SK-N-SH (cell line): ENCODE measurements around the gene NFASC. TPM values are rescaled to one million over a fixed set of nuclear protein-coding genes. Genes with fewer than 3 reads are reported as not detected.

Experiments used
- CTCF ChIA-PET: fragments of 300-600, 350-600 bp; formaldehyde crosslinking; extraction: SDS; loops from one replicate; lab custom pipeline; 2021; lab: Yijun Ruan, JAX
- POLR2A ChIA-PET: fragments of 350-600 bp; sonication (Branson Sonifier 250); formaldehyde crosslinking; extraction: SDS; loops from one replicate; lab custom pipeline; 2020; ENCODE audit warnings: antibody characterized with exemption, inconsistent platforms; lab: Yijun Ruan, JAX
- DNase-seq: peaks from one replicate; pipeline ENCODE4 v3.0.0; 2012
- H2AFZ ChIP-seq: fragments of 200-600 bp; sonication (generic); 2 replicates; pipeline ENCODE4 v1.8.1; 2016; ENCODE audit warnings: antibody characterized with exemption, mild to moderate bottlenecking, low read depth
- H3F3A ChIP-seq: fragments of 200-600 bp; sonication (generic); replicated peaks from 2 replicates; pipeline ENCODE3; 2016; ENCODE audit warnings: antibody characterized with exemption, mild to moderate bottlenecking; ENCODE audit not compliant: insufficient read depth
- H3K27ac ChIP-seq, 2 experiments: fragments of 200-500 bp in 1 of 2; fragments of 200-600 bp in 1 of 2; sonication (Bioruptor generic) in 1 of 2; sonication (generic), shearing (Covaris generic) in 1 of 2; 2 replicates each; pipeline versions ENCODE4 v1.5.1 to v1.6.1; 2014 to 2016; ENCODE audit warnings: low read depth in 2 of 2, inconsistent platforms in 1 of 2, low read length in 1 of 2, mild to moderate bottlenecking in 1 of 2, mixed read lengths in 1 of 2
- H3K27me3 ChIP-seq: fragments of 200-600 bp; sonication (generic), shearing (Covaris generic); 2 replicates; pipeline ENCODE4 v1.6.1; 2016; ENCODE audit warnings: mixed run types; ENCODE audit not compliant: insufficient read depth
- H3K36me3 ChIP-seq, 2 experiments: fragments of 200-500 bp in 1 of 2; fragments of 200-600 bp in 1 of 2; sonication (Bioruptor generic) in 1 of 2; sonication (generic) in 1 of 2; replicated peaks in 1 of 2; 2 replicates each; pipeline versions ENCODE3 to v1.5.1; 2014 to 2016; ENCODE audit warnings: low read length in 1 of 2, mild to moderate bottlenecking in 1 of 2; ENCODE audit not compliant: insufficient read depth in 2 of 2, control insufficient read depth in 1 of 2
- H3K4me1 ChIP-seq, 2 experiments: fragments of 200-500 bp in 1 of 2; fragments of 200-600 bp in 1 of 2; sonication (Bioruptor generic) in 1 of 2; sonication (generic), shearing (Covaris generic) in 1 of 2; 2 replicates each; pipeline versions ENCODE4 v1.5.1 to v1.6.1; 2014 to 2016; ENCODE audit warnings: low read depth in 1 of 2, low read length in 1 of 2, mixed run types in 1 of 2; ENCODE audit not compliant: insufficient read depth in 2 of 2, control insufficient read depth in 1 of 2
- H3K4me2 ChIP-seq: fragments of 200-600 bp; sonication (generic), shearing (Covaris generic); 2 replicates; pipeline ENCODE4 v1.6.1; 2017; ENCODE audit warnings: mixed run types
- H3K4me3 ChIP-seq, 2 experiments: fragments of 200-500 bp in 1 of 2; fragments of 200-600 bp in 1 of 2; sonication (Bioruptor generic) in 1 of 2; sonication (generic), shearing (Covaris generic) in 1 of 2; 2 replicates each; pipeline versions ENCODE4 v1.5.1 to v1.8.1; 2014 to 2016; ENCODE audit warnings: low read depth in 2 of 2, inconsistent platforms in 1 of 2, low read length in 1 of 2, mild to moderate bottlenecking in 1 of 2, mixed read lengths in 1 of 2, moderate library complexity in 1 of 2
- H3K79me2 ChIP-seq: fragments of 200-600 bp; sonication (generic); 2 replicates; pipeline ENCODE4 v1.8.1; 2017; ENCODE audit warnings: mild to moderate bottlenecking; ENCODE audit not compliant: insufficient read depth
- H3K9ac ChIP-seq: fragments of 200-600 bp; sonication (generic); 2 replicates; pipeline ENCODE4 v1.6.1; 2017; ENCODE audit warnings: mixed run types
- H3K9me2 ChIP-seq: fragments of 200-600 bp; sonication (generic); 2 replicates; pipeline ENCODE4 v1.6.1; 2017; ENCODE audit warnings: mixed run types
- H3K9me3 ChIP-seq: fragments of 200-600 bp; sonication (generic); 2 replicates; pipeline ENCODE4 v1.6.1; 2017; ENCODE audit warnings: mixed run types, mild to moderate bottlenecking, moderate library complexity
- H4K20me1 ChIP-seq: fragments of 200-600 bp; sonication (generic); 2 replicates; pipeline ENCODE4 v1.6.1; 2017; ENCODE audit warnings: mild to moderate bottlenecking, mixed run types; ENCODE audit not compliant: insufficient read depth
- CHD2 ChIP-seq: fragments of 150-350 bp; IDR thresholded peaks from 2 replicates; pipeline ENCODE4 v1.6.1; 2018; ENCODE audit warnings: low read length; ENCODE audit not compliant: partially characterized antibody
- CTCF ChIP-seq: fragments of 200-600 bp; sonication (generic); IDR thresholded peaks from 2 replicates; pipeline ENCODE4 v1.6.1; 2017; ENCODE audit warnings: antibody characterized with exemption, mild to moderate bottlenecking, moderate library complexity
- EZH2phosphoT487 ChIP-seq: fragments of 200-600 bp; sonication (generic); IDR thresholded peaks from 2 replicates; pipeline ENCODE4 v1.6.1; 2017; ENCODE audit warnings: low read depth, mixed run types, mild to moderate bottlenecking, antibody characterized with exemption, moderate library complexity, borderline replicate concordance
- FOXM1 ChIP-seq: IDR thresholded peaks from 2 replicates; pipeline ENCODE4 v1.4.0; 2012; ENCODE audit warnings: low read depth, mild to moderate bottlenecking
- GABPA ChIP-seq: IDR thresholded peaks from 2 replicates; pipeline ENCODE4 v1.4.0; 2012; ENCODE audit warnings: low read depth, mild to moderate bottlenecking
- GATA2 ChIP-seq: sonication (generic); formaldehyde crosslinking; IDR thresholded peaks from 2 replicates; pipeline ENCODE4 v1.5.0; 2020; ENCODE audit warnings: mild to moderate bottlenecking, missing genetic modification reagents
- IRF3 ChIP-seq: fragments of 150-350 bp; IDR thresholded peaks from 2 replicates; pipeline ENCODE4 v1.6.1; 2016; ENCODE audit warnings: mild to moderate bottlenecking, low read depth, low read length
- JUND ChIP-seq: IDR thresholded peaks from 2 replicates; pipeline ENCODE4 v1.4.0; 2012
- NFIC ChIP-seq: IDR thresholded peaks from 2 replicates; pipeline ENCODE4 v1.4.0; 2012; ENCODE audit warnings: borderline replicate concordance
- NRF1 ChIP-seq: IDR thresholded peaks from 2 replicates; pipeline ENCODE4 v1.6.1; 2012; ENCODE audit warnings: low read depth, mild to moderate bottlenecking, low read length
- POLR2AphosphoS5 ChIP-seq: IDR thresholded peaks from 2 replicates; pipeline ENCODE4 v1.6.1; 2012; ENCODE audit warnings: low read depth, low read length
- RCOR1 ChIP-seq: fragments of 150-350 bp; IDR thresholded peaks from 2 replicates; pipeline ENCODE4 v1.6.1; 2017; ENCODE audit warnings: antibody characterized with exemption, low read length
- REST ChIP-seq: IDR thresholded peaks from 2 replicates; pipeline ENCODE4 v1.6.1; 2012; ENCODE audit warnings: mild to moderate bottlenecking, low read depth, low read length, moderate library complexity
- RFX5 ChIP-seq: IDR thresholded peaks from 2 replicates; pipeline ENCODE4 v1.6.1; 2012; ENCODE audit warnings: mild to moderate bottlenecking, improper control_type of control experiment, low read length
- SMC3 ChIP-seq: IDR thresholded peaks from 2 replicates; pipeline ENCODE4 v1.6.1; 2012; ENCODE audit warnings: low read depth, low read length, improper control_type of control experiment
- TCF12 ChIP-seq: IDR thresholded peaks from 2 replicates; pipeline ENCODE4 v1.4.0; 2012
- USF2 ChIP-seq: fragments of 150-350 bp; IDR thresholded peaks from 2 replicates; pipeline ENCODE4 v1.6.1; 2017; ENCODE audit warnings: antibody characterized with exemption, low read length, low read depth, borderline replicate concordance
- ZBTB33 ChIP-seq: IDR thresholded peaks from 2 replicates; pipeline ENCODE4 v1.4.0; 2012; ENCODE audit warnings: low read depth, borderline replicate concordance
- WGBS: methylation state at CpG from one replicate; pipeline ENCODE4 v1.1.6; 2017; ENCODE audit warnings: low lambda C conversion rate; 5-methylcytosine and 5-hydroxymethylcytosine counted together
- polyA plus RNA-seq, 3 experiments: library from polyadenylated mRNA; depleted of rRNA; stranded (reverse); fragments of >200 nt; gene quantifications; 2 replicates each; pipeline ENCODE4 v1.2.3, GENCODE V29; 2012

The NFASC gene
- polyA plus RNA-seq, 1 of the 3 experiments (the other 2 are of a cell fraction), result 6.0 TPM

- H2AFZ ChIP-seq, result no peak overlapping the region
- WGBS, result 67% methylated on average over 2 of the region's 2 CpGs
- DNase-seq, result no peak
- no peak overlapping the region for H3K4me2 ChIP-seq
- no peaks in the 10 kb centered on the region for H3K4me1 ChIP-seq
- no peaks in the 10 kb centered on the region for H3K27me3 ChIP-seq
- TF ChIP-seq TCF12 (no peak), IRF3 (no peak), FOXM1 (no peak), USF2 (no peak), NFIC (no peak), REST (no peak), RCOR1 (no peak), ZBTB33 (no peak), GABPA (no peak), POLR2AphosphoS5 (no peak), SMC3 (no peak), NRF1 (no peak), EZH2phosphoT487 (no peak), GATA2 (no peak), CHD2 (no peak), JUND (no peak), RFX5 (no peak), CTCF (no peak)
- TF ChIP-seq, all 33 proteins: peak for 0
- CTCF ChIA-PET, result interaction anchor here (0.6 to 1.7 kb wide), 5 partner anchors 13 to 68 kb away, joined by 3 to 9 read pairs (median 3); no protein-coding TSS in a partner anchor
- H3K79me2 ChIP-seq, result no peaks in the 10 kb centered on the region
- no peak overlapping the region for H3K4me3 ChIP-seq
- no peak overlapping the region for H3K27ac ChIP-seq
- no peaks in the 10 kb centered on the region for H4K20me1 ChIP-seq
- H3K9me2 ChIP-seq, result no peaks in the 10 kb centered on the region
- no peaks in the 10 kb centered on the region for H3K36me3 ChIP-seq
- H3F3A ChIP-seq, result no peaks in the 10 kb centered on the region
- POLR2A ChIA-PET, result no interaction called here
- no peaks in the 10 kb centered on the region for H3K9me3 ChIP-seq
- H3K9ac ChIP-seq, result no peak overlapping the region
Observed at GRCh38 chr1:204873714-204874113, 3.1 kb downstream of the NFASC start.
